Stimulated activated CD8-positive, alpha-beta memory T cell treated with anti-CD3 and anti-CD28 coated beads, Interleukin-15, amount 100 ng/mL, for 4 hours (primary cell): Measurements from ENCODE around the gene POU2F1.
"Not testable (repeated sequence)": the region's sequence is repeated elsewhere in the genome, so short reads cannot be mapped to it uniquely, and the experiment has no call there.

Experiments used
- DNase-seq, 2 donors: peaks; one replicate each; pipeline ENCODE4 v3.0.0-alpha.2; 2020; ENCODE audit warnings: low read depth in 2 of 2

Gene POU2F1

DNA sequence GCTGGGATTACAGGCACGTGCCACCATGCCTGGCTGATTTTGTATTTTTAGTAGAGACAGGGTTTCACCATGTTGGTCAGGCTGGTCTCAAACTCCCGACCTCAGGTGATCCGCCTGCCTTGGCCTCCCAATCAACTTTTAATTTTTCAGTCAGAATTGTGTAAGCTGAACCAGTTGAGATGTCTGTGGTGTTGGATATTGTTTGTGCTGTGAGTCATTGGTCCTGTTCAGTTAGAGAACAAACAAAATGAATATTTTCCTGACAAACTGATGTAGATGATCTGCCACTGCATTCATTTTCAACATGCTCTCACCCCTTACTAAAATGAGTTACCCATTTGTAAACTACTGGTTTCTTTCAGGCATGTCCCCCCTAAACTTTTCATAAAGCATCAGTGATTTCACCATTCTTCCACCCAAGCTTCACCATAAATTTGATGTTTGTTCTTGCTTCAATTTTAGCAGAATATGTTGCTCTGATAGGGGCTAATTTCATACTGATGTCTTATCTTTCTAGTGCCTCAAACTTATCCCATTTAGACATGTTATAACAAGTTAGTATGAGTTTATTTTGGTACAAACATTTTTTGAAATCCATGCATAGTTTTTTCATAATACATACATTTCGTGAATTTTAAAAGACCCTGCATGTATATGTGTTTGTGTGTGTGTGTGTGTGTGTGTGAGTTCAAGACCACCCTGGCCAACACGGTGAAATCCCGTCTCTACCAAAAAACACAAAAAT lies 15.2 kb upstream of the POU2F1 start:
- DNase-seq, result not testable (repeated sequence)

DNA sequence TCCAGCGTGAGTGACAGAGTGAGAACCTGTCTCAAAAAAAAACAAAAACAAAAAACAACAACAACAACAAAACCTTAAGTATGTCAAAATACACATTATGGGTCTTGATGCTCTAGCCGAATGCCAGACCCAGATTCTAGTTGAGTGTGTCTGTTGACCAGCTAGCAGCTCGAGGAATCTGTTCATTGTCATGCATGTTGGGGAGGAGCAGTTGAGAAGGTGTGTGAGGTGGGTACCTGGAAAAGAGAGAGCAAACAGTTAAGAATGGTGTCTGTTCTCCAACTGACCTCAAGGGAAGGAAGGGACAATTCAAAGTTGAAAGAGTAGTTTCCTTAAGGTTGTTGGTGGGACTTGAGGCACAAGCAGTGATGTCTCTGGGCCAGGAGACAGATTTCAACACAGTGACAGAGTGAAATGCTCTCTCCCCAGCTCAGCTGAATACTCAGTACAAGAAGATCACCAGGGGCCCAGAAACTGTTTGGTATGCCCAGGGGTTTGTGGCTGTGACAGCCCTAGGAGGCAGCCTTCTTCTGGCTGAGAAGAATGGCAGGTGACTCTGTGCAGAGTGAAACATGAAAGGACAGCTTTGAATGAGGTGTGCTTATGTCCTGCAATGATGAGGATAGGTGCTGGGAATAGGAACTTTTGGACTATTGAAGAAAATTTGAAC lies 14.4 kb upstream of the POU2F1 start:
- no peak for DNase-seq

- no peak for DNase-seq
These were observed 12.6 kb upstream of the POU2F1 start for GRCh38 chr1:167207940-167208623.

DNA sequence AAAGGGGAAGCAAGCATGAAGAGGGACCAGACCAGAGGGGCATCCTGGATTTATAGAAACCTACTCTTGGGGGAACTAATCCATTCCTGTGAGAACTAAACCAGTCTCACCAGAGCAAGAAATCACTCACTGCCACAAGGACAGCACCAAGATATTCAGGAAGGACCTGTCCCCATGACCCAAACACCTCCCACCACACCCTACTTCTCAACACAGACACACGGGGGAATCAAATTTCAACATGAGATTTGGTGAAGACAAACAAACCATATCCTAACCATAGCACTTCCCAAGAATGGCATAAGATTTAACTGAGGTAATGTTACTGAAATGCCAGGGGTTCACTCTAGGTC lies 12.1 kb upstream of the POU2F1 start:
- no peak for DNase-seq

- DNase-seq, result no peak
These were observed 11.6 kb upstream of the POU2F1 start for GRCh38 chr1:167209044-167209443.

GRCh38 chr1:167210966-167211674 lies 9.6 kb upstream of the POU2F1 start:
- no peak for DNase-seq

GRCh38 chr1:167212025-167212424 lies 8.7 kb upstream of the POU2F1 start:
- DNase-seq, result no peak

- DNase-seq, result no peak
These were observed 3.9 kb upstream of the POU2F1 start for GRCh38 chr1:167216809-167217208.

DNA sequence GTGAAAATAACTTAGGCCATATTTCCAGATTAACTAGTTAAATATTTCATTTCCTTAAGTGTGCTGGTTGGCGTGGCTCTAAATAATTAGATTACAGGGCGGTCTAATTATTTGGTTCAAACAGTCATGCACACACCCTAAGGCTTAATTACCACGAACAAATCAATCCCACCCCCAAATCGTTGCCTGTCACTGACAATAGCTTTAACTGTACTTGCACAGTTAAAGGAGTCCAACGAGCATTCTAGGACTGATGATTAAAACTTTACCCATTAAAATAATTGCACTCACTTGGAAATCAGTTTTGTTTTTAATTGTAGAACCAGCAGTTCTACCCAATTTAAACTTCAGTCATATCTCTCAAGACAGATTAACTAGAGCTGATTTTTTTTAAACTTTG lies 1.5 kb upstream of the POU2F1 start:
- no peak for DNase-seq

DNA sequence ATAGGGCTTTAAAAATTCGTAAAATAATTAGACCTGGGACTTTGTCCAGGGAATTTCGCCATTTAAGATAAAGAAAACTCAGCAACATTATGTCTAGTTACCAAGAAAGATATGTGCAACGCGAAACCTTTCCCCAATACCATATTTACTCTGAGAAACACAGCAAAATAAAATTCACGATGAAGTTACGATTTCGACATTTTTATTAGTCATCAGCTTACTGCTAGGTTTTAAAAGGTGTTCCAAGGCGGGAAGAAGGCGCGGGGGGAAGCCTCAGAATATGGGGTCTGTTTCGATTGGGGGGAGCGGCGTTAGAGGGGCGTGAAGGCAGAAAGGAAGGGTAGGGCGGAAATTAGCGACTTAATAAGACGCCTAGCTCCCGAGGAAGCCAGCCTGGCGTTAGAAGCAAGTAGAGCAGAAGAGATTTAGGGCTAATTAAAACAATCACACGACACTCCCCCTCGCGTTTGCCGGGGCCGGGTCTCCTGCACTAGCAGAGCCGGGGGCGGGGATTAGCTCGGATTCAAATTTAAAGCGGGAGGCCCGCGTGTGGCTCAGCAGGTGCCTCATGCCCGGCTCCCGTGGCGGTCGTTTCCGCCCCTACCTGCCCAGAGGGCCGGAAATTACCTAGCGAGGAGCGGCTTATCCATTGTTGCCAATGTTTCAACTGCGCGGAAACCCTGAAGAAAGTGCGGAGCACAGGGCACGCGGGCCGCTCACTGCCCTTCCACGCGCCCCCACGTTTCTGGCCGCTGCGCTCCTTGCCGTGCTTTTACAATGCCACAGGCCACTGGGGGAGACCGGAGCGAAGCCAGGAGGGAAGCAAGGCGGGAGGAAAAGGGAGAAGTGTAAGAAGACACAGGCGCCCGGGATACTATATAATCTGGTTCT lies 795 bp upstream of the POU2F1 start:
- DNase-seq, result peak; percentile 68 to 78

GRCh38 chr1:167221126-167221737 lies 546 bp downstream of the POU2F1 start:
- DNase-seq, result no peak

DNA sequence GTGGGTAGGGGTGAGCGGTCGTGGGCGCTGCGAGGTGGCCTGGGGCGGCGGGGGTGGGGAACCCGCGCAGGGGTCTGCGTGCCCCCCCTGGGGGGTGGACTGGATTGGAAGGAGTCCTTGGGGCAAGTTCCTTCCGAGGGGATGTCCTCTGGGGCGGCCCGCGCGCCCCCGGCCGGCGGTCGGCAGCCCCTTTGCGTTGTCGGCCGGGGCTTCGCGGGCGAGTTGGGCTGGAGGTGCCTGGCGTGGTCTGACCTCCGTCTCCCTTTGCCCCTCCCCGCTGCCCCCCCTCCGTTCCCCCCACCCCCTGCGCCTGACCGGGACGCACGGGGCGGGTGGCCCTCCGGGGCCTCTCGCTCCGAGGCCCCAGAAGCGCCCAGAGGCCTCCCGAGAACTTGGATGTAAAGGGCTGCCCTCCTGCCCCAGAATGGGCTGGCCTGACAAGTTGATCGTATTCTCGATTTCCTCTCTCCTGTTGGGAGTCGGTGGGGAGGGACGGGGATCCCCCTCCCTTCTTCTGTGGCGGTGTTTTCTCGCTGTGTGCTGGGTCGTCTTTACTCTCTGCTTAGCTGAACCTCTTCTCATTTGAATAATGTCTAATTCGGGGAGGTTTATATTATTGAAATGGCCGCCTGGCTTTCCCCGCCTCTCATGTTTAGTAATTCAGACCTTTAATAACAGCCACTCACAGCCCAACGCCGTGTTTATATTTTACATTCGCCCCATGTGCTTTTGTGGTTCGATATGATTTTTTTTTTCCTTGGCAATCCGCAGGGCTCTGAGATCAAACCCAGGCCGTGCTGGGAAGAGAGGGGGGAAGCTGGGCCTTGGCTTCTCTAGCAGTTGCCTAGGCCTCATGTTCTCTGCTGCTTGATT lies 1.3 kb downstream of the POU2F1 start:
- peak; percentile 37 to 40 for DNase-seq

- no peak for DNase-seq
These were observed 2.7 kb downstream of the POU2F1 start for GRCh38 chr1:167223144-167224103.

DNA sequence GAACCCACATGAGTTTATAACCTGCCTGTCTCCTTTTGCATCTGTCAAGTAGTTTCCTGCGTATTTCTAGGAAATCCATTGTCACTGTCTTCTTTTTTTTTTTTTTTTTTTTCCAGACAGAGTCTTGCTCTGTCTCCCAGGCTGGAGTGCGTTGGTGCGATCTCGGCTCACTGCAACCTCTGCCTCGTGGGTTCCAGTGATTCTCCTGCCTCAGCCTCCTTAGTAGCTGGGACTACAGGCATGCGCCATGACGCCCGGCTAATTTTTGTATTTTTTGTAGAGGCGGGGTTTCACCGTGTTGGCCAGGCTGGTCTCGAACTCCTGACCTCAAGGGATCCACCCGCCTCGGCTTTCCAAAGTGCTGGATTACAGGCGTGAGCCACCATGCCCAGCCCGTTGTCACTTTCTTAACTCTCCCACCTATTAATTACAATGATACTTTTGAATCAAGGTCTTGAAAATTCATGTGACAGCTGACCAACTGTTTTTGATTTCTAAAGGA lies 4.1 kb downstream of the POU2F1 start:
- DNase-seq, result not testable (repeated sequence)

- DNase-seq, result no peak
These were observed 5.2 kb downstream of the POU2F1 start for GRCh38 chr1:167225920-167226319.

GRCh38 chr1:167227934-167228378 lies 7.3 kb downstream of the POU2F1 start:
- DNase-seq, result no peak

- DNase-seq, result no peak
These were observed 9.2 kb downstream of the POU2F1 start for GRCh38 chr1:167229719-167230385.

DNA sequence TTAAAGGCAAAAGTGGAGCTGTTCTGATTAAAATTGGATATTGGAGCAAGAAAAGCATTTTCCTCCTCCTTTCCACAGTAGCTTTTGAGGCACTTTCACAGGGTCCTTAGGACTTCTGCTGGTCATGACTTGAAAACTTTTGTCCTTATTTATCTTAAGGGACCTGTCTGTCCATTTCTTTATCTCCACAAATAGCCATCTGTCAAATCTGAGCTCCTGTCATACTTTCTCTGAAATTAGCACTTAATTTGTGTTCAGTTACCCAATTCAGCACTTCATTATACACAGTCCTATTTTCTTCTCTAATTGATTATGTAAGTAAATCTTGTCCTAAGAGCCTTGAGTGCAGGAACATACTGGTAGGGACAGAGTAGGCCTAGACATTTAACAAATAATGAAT lies 9.8 kb downstream of the POU2F1 start:
- DNase-seq, result no peak
